SIG-M5 (cell line): ENCODE measurements around the gene MAPK8IP1.

Source experiments
- DNase-seq: peaks from one replicate; lab custom pipeline; 2025; lab: John Stamatoyannopoulos, UW

MAPK8IP1 gene

DNA sequence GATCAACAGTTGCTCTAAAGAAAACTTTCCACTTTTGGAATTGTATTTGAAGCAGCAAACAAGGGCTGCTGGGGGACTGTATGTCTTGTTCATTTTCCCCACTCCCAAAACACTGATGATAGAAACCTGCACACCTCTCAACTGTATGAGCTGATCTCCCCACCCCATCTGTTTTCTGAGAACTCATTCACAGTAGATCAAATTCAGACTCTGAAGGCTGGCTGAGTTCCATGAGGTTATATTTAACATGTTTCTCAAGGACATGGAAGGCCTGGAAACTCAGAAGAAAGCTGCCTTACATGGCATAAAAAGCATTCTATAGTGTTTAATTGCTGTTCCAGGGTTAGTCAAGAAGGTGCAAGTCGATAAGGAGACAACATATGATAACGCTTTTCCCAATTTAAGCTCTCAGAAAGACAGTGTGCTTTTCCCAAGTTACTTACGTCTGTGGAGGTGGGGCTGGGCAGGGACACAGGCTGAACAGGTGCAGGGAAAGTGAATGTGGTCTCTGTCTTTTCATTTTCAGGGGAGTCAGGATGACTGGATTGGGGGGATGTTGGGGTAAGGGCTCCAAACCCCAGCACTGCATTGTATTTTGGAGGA, 60.0 kb downstream of the MAPK8IP1 start:
- no peak for DNase-seq

DNA sequence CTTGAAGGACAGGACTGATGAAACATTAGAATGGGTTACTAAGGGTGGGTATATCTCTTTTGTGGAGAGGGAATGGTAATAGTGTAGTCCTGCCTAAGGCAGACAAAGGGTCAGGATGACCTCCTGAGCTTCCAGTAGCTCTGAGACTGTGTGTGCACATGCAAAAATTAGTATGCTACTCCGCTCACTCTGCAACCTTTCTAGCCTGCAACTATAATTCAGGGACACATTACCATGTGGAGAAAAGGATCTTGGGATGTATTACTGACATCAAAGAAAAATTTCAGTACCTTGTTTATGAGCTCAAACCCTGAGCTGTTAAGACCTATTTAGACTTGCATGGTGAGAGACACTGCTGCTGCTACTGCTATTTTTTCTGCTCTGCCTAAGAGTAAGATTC, 62.4 kb downstream of the MAPK8IP1 start:
- no peak for DNase-seq

DNA sequence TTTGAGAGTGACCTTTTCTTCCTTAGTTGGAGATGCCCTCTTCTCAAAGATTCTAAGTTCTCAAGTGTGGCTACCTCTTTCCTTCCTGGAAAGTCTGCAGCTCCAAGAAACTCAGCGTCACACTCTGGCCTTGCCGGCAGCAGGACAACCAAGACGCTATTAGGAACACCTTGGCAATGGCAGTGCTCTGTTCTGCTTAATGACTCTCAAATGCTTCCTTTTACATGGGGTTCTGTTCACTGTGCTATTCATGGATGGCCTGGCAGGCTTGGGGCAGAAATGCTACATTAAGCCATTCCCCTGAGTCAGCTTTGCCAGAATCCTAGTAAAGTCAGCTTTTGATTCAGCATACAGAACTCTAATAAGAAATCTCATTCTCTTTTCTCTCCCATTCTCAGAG, 62.9 kb downstream of the MAPK8IP1 start:
- no peak for DNase-seq

DNA sequence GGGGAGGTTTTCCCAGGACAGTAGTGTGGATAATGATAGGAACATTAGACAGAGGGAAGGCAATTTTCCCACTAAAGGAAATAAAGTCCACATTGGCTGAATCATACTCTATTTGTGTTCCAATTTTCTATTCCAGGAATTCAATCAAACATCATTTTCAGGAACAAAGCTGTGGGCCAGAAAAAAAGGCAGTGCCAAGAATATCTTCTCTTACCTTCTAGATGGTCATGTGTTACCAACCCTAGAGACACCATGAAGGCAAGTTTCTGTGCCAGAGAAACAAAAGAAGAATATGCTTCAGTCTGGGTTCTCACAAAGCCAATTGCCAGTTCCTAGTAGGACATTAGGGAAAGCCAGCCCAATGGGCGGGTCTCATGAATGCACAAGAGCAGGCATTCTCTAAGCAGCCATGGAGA, 64.5 kb downstream of the MAPK8IP1 start:
- no peak for DNase-seq
